Occipital lobe (tissue), 2 donors: ENCODE measurements around the gene ITSN2. TPM values are rescaled to one million over a fixed set of nuclear protein-coding genes. Genes with fewer than 3 reads are reported as not detected.

ENCODE experiments used
- DNase-seq: peaks from one replicate; lab custom pipeline; 2025; lab: John Stamatoyannopoulos, UW
- total RNA-seq: library from RNA; depleted of rRNA; stranded (reverse); fragments of >200 nt; gene quantifications from one replicate; pipeline ENCODE4 v1.2.3, GENCODE V29; 2014

The ITSN2 gene
- total RNA-seq, 1 donor from 2014 or later: 29.8 TPM

GRCh38 chr2:24269265-24269664, 91.1 kb downstream of the ITSN2 start:
- no peak for DNase-seq

- no peak for DNase-seq
These were observed 95.1 kb downstream of the ITSN2 start for GRCh38 chr2:24265212-24265611.

- DNase-seq: no peak
These were observed 97.8 kb downstream of the ITSN2 start for GRCh38 chr2:24262421-24262970.

- no peak for DNase-seq
These were observed 98.9 kb downstream of the ITSN2 start for GRCh38 chr2:24261441-24261840.

GRCh38 chr2:24259316-24259715, 101.0 kb downstream of the ITSN2 start:
- DNase-seq: no peak

GRCh38 chr2:24258718-24259117, 101.6 kb downstream of the ITSN2 start:
- DNase-seq: no peak

GRCh38 chr2:24253303-24253919, 106.9 kb downstream of the ITSN2 start:
- peak; percentile 5 for DNase-seq

- DNase-seq: no peak
These were observed 112.7 kb downstream of the ITSN2 start for GRCh38 chr2:24247592-24247991.

- no peak for DNase-seq
These were observed 113.2 kb downstream of the ITSN2 start for GRCh38 chr2:24247164-24247563.

- DNase-seq: no peak
These were observed 114.2 kb downstream of the ITSN2 start for GRCh38 chr2:24245986-24246776.

- no peak for DNase-seq
These were observed 118.8 kb downstream of the ITSN2 start for GRCh38 chr2:24241528-24241927.

GRCh38 chr2:24239553-24239952, 120.8 kb downstream of the ITSN2 start:
- DNase-seq: no peak

GRCh38 chr2:24238158-24238557, 122.2 kb downstream of the ITSN2 start:
- DNase-seq: no peak

GRCh38 chr2:24237313-24237712, 123.0 kb downstream of the ITSN2 start:
- no peak for DNase-seq

- no peak for DNase-seq
These were observed 127.0 kb downstream of the ITSN2 start for GRCh38 chr2:24233321-24233720.

- DNase-seq: peak; percentile 50
These were observed 128.9 kb downstream of the ITSN2 start for GRCh38 chr2:24231461-24231881.

GRCh38 chr2:24228470-24228869, 131.9 kb downstream of the ITSN2 start:
- no peak for DNase-seq

GRCh38 chr2:24225499-24226242, 134.7 kb downstream of the ITSN2 start:
- DNase-seq: no peak

GRCh38 chr2:24222946-24223345, 137.4 kb downstream of the ITSN2 start:
- no peak for DNase-seq

GRCh38 chr2:24221343-24222050, 138.8 kb downstream of the ITSN2 start:
- DNase-seq: no peak

GRCh38 chr2:24220554-24221291, 139.6 kb downstream of the ITSN2 start:
- peak; percentile 47 for DNase-seq
